HG02885 (cell line): ENCODE data around the gene DUS1L.

Experiments
- ATAC-seq: cut with Tn5 transposase; IDR thresholded peaks from one replicate; pipeline ENCODE4 v1.9.1; 2021; ENCODE audit warnings: mild to moderate bottlenecking; ENCODE audit not compliant: unreplicated experiment, poor library complexity

Gene DUS1L

DNA sequence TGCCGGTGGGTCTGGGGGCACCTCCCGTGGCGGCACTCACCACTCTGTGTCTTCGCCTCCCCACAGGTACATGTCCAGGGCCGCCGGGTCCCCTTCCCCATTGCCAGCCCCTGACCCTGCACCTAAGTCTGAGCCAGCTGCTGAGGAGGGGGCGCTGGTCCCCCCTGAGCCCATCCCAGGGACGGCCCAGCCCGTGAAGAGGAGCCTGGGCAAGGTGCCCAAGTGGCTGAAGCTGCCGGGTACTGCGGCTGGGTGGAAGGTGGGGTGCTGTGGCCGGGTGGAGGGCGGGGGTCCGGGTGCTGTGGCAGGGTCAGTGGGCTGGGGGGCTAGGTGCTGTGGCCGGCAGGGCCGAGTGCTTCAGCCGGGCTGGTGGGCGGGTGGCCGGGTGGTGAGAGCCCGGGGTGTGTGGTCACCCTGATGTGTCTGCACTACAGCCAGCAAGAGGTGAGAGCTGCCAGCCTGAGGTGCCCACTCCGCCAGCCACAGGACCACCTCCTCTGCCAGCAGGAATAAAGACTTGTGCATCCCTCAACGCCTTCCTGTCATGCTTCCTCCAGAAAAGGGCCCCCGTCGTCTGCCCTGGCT is 48.6 kb downstream of the DUS1L start:
- no peak for ATAC-seq

DNA sequence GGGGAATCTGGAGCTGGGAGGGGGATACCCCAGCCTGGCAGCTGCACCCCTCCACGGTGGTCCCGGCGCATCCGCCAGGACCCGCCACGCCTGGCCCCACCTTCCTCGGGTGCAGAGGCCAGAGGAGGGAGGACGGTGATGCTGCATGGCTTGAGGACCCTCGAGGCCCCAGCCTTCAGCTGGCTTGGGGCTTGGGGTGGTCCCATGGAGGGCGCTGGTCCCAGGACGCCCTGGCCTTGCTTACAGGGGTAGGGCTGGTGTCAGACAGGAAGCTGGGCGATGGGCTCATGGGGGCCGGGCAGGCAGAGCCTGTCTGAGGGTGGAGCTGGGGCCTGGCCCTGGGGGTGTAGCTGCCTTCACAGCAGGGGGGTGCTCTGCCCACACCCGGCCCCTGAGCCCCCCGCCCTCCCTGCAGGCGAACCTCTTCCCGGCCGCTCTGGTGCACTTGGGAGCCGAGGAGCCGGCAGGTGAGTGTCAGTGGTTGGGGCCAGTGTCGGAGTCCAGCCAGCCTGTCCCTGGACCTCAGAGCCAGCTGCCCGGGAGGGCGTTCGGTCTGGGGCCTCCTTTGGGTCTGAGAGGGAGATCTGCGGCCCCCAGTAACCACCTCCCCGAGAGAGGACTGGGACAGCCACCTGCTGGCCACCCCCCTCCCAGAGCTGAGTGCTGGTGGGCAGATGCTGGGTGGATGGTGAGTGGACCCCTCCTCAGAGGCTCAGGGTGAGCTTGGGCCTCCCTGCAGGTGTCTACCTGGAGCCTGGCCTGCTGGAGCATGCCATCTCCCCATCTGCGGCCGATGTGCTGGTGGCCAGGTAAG is 49.3 kb downstream of the DUS1L start:
- no peak for ATAC-seq

DNA sequence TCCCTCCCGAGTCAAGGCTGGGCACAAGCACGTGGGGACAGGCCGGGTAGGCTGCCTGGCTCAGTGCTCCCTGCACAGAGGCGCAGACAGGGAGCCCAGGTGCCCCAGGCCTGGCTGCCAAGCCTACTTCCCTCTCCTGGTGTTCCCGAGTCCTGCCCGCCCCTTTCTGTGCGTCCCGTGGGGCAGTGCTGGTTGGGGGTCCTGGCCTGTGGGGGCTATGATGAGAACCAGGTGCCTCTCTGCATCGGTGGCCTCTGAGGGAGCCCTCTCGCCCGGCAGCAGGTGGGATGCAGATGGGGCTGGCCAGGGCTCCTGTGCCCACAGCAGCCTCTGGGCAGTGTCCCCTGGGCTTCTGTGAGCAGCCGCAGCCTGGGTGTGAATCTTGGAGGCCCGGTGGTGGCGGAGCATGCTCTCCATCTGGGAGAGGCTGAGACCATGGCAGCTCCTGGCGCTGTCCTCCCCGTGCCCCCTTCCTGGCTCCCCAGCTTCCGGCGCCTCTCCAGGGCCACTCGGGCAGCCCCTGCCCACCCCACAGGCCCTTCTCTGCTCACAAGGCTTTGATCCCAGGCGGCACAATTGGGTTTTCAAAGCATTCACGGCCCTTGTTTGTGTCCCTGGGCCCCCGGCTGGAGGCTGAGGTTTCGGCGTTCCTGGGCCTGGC is 50.2 kb downstream of the DUS1L start:
- ATAC-seq, result no peak

DNA sequence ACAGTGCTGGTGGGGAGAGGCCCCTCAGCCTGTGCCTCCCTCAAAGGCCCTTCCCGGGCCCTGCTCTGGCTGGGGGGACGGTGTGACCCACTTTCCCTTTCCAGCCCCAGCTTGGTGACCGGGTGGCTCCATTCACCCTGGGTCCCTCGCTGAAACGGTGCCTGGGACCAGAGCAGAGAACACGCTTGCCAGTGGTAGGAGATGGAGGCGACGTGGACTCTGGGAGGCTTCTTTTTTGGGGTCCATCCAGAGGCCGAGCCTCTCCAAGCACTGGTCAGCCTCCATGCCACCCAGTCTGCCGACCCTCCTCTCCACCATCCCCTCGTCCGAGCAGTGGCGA is 50.7 kb downstream of the DUS1L start:
- ATAC-seq, result no peak

DNA sequence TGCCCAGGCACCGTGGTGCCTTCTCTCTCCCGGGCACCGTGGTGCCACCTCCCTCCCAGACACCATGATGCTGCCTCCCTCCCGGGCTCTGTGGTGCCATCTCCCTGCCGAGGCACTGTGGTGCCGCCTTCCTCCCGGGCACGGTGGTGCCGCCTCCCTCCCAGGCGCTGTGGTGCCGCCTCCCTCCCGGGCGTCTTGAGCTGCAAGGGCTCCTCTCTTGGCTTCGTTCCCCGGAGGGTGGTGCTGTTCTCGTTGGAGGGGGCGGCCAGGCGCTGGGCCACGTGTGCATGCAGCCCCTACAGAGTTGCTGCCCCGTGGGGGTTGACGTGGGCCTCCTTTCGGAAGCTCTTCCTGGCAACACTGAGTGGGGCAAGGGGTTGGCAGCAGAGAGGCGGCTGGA is 51.2 kb downstream of the DUS1L start:
- no peak for ATAC-seq

DNA sequence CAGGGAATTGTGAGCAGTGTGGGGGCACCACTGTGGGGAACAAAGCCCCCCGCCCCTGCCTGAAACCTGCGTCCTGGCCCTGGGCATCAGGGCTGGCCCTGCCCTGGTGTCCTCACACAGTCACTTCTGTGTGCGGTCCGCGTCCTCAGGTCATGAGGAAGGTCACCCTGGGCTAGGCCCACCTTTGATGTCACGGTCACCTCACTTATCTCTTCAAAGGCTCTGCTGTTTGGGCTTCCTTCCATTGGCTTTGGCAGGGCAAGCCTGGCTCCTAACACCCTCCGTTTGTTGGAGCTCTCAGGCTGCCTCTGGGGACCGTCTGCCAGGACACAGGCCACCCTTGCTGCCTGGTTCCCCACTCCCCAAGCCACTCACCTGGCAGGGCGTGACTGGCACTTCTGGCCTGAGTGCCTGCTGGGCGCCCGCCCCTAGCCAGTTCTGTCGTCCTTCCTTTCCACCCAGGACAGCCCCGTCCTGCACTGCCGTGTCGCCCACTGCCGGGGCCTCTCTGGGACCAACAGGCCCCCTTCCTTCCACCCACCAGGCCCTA is 51.8 kb downstream of the DUS1L start:
- no peak for ATAC-seq

DNA sequence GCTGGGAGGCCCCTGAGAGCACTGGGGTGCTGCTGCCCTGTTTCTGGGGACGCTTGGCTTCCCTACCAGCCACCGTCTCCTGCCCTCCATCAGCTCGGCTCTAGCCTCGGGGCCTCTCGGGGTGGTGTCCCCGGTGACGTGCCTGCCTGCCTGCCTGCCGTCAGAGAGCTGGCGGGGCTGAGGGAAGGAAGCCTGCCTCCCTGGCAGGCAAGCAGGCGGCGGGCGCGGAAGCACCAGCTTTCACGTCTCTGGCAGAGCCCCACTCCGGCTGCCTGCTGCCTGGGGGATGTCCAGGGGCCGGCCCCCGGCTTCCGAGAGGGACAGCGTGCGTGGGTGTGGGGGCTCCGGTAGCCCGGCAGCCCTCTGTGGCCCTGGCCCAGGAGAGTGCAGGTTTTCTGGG is 52.3 kb downstream of the DUS1L start:
- ATAC-seq, result no peak

DNA sequence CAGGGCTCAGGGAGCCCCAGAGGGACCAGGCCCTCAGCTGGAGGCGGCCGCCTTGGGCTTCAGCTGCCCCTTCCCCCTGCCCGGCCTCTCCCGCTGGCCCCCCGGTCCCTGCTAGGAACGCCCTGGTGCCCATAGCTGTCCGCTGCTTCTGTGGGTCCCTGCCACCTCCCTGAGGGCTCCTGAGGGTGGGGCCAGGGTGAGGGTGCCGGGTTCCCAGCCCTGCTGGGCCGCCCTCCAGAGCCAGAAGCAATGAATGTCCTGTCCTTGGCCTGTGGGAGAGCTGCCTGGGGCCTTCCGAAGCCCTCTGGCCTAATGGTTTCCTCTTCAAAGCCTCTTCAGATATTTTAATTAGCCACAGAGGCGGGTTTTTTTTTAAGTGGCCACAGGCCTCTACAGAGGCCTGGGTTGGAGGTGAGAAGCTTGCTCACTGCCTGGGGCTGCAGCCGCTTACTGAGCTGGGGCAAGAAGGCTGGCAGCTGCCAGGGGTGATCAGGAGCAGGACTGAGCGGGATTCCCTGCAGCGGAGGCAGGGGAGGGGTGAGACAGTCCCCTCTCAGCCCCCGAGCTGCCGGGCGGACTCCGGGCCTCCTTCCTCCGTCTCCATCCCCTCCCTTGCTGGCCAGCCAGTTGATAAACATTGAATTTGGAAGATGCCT is 52.8 kb downstream of the DUS1L start:
- ATAC-seq, result no peak

DNA sequence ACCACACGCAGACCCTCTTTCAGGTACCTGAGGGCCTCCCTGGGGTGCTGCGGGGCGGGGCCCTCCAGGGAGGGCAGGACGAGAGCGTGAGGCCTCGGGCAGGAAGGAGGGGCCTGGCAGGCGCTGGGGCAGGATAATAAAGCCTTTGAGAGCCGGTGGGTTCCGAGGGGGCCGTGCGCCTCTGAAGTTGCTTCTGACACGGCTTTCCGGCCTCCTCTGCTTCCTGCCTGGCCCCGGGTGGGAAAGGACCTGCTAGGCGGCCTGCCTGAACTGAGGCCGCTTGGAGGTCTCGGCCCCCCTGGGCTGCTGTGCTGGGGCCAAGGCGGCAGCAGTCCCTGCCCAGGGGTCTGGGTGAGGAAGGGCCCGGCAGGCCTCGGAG is 53.4 kb downstream of the DUS1L start:
- no peak for ATAC-seq

DNA sequence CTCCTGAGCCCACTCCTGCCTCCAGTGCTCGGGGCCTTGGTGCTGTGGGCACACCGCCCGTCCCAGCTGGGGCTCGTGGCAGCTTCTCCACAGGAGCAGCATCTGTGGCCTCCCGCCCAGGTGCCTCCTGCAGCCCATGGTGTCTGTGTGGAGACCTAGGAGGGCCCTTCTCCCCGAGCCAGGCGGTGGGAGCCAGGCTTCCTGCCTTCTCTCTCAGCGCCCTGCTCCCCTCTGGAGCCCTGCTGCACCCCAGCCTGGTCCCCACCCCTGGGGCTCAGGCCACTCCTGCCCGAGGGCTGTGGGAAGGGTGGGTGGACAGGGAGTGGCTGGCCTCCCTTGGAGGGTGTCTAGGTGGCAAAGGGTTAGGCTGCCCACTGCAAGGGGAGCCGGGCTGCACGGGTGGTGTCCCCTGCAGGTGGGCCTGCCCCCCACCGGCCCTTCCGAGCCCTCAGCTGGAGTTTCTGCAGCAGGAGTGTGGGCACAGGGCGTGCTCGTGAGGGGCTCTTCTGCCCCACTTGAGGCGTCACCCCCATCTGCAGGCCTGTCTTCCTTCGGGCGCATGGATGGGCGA is 53.9 kb downstream of the DUS1L start:
- no peak for ATAC-seq

DNA sequence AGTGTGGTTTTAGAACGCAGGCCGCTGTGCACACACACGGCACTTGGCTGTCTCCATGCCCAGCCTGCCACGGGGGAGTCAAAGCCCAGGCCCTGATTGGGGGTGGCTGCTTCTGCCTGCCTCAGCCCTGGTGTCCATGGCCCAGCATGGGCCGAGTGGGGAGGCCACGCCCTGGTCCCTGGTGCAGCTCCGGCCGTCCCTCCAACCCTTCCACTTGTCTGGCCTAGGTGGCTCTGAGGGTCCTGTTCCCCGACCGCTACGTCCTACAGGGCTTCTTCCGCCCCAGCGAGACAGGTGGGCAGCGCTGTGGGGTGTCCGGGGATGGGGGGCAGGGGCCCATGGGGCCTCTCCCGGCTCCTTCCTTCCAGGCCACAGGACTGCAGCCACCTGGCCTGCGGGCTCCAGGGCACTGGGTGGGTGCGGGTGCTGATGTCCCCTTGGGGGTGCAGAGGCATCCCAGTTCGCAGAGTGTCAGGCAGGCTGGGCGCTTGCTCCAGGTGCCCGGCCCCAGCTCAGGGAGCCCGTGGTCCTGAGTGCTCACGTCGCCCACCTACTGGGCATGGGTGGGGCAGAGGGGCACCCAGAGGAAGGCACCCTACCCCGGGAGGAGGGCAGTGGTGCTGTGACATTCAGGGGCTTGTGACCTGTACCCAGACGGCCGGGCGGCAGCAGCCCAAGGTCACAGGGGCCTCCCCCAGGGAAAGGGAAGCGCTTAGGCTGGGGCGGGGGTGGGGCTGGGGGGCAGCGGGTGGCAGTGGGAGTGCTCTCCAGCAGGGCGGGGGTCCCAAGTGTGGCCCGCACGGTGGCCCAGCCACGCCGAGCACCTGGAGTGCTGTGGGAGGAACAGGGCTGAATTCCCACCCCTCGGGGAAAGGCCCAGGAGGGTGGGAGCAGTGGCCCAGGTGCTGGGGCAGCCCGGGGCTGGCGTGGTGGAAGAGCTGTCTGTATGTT is 54.8 kb downstream of the DUS1L start:
- ATAC-seq, result no peak

DNA sequence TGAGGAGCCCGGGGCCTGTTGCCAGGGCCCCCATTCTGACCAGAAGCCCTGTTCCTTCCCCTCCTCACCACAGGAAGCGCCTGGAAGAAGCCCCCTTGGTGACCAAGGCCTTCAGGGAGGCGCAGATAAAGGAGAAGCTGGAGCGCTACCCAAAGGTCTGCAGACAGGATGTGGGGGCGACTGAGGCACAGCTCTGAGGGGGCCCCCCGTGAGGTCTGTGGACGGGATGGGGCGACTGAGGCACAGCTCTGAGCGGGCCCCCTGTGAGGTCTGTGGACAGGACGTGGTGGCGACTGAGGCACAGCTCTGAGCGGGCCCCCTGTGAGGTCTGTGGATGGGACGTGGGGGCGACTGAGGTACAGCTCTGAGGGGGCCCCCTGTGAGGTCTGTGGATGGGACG is 56.2 kb downstream of the DUS1L start:
- ATAC-seq, result no peak

DNA sequence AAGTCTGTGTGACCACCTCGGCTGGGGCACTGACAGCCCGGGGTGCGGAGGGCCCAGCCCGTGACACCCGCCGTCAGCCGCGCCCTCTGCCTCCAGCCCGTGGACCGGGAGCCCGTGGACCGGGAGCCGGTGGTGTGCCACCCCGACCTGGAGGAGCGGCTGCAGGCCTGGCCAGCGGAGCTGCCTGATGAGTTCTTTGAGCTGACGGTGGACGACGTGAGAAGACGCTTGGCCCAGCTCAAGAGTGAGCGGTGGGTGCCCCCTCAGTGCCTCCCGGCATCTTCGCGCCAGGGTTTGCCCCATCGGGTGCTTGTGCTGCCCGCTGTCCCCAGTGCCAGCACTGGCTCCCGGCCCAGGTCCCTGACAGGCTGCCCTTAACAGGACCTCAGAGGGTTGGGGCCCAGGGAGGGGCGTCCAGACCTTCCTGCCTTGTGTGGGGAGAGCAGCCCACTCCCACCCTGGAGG is 56.6 kb downstream of the DUS1L start:
- ATAC-seq, result no peak

DNA sequence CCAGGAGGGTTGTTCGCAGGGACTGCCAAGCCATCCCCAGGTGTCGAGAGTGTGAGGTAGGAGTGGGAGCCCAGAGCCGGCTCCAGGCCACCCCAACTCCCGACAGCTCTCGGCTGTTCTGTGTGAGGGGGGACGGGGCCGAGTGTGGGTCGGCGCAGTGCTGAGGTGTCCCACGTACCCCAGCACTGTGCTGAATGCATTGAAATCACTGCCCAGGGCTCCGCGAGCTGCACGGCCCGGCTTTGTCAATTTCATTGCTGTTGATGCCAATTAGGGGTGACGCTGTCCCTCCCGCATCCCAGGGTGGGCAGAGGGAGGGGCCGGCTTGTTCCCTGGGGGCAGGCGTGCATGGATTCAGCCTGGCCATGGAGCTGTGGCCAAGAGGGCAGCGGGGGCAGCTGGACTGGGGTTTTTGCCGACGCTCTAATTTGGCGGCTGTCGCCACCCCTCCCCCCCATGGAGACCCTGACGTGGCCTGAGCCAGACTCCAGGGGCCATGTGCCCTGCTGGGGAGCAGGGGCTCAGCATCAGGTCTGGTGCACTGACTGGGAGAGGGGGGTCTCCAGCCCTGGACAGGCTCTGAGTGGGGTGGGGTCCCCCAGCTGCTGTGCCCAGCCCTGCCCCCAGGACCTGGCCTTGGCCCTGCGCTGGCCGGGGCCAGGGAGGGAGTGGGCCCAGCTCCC is 57.2 kb downstream of the DUS1L start:
- ATAC-seq, result no peak
